Stimulated activated CD4-positive, alpha-beta T cell treated with anti-CD3 and anti-CD28 coated beads, Interleukin-2, amount 100 ng/mL, for 24 hours (primary cell): ENCODE measurements around the gene AXIN1.
A peak's percentile ranks its signal among the peaks of the same experiment; 100 is the strongest.
"Not testable (repeated sequence)": the region's sequence is repeated elsewhere in the genome, so short reads cannot be mapped to it uniquely, and the experiment has no call there.

ENCODE experiments used
- DNase-seq, 2 donors: peaks; one replicate each; pipeline ENCODE4 v3.0.0-alpha.2; 2020

Gene AXIN1

DNA sequence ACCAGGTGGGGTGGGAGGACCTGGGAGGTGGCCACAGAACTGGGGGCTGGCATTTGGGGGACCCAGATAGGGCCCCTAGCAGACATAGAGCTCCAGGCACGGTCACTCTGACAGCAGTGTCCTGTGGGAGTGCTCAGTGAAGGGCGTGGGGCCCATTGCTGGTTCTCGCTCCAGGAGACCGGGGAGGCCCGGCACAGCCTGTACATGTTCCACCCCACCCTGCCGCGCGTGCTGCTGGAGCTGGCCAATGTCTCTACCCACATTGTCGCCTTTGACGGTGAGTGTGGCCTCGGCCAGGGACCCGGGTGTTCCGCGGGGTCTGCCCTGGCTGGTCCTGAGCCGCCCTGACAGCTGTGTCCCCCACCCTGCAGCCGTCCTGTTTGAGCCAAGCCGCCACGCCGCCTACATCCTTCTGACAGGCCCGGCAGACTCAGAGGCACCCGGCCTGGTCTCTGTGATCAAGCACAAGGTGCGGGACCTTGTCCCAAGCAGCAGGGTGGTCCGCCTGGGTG lies 88.0 kb downstream of the AXIN1 start:
- no peak for DNase-seq

- DNase-seq, result no peak
Measured at GRCh38 chr16:263944-264343, 88.6 kb downstream of the AXIN1 start.

- no peak for DNase-seq
Measured at GRCh38 chr16:263182-263774, 89.2 kb downstream of the AXIN1 start.

DNA sequence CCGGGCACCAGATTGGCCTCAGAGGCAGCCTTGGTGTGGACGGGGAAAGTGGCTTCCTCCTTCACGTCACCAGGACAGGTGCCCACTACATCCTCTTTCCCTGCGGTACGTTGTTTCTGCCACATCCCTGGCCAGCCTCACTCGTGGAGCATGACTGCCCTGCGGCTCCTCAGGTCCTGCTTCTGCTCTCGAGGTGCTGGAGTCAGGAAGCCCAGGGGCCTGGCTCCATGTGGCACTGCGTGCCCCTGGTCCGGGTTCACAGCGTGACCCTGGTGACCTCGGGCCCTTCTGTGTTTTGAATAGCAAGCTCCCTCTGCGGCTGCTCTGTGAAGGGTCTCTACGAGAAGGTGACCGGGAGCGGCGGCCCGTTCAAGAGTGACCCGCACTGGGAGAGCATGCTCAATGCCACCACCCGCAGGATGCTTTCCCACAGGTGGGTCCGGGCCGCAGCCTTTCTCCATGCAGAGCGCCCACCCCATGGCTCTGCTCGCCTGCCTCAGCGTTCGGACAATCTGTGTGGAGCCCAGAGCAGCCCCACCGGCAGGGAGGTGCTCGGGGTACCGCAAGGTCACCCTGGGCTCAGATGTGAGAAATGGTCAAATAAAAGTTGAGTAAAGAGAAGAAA lies 90.3 kb downstream of the AXIN1 start:
- no peak for DNase-seq

GRCh38 chr16:261031-261691 lies 91.4 kb downstream of the AXIN1 start:
- no peak for DNase-seq

- DNase-seq, result no peak
Measured at GRCh38 chr16:260326-260725, 92.2 kb downstream of the AXIN1 start.

- DNase-seq, result no peak
Measured at GRCh38 chr16:259814-260253, 92.7 kb downstream of the AXIN1 start.

GRCh38 chr16:259226-259625 lies 93.3 kb downstream of the AXIN1 start:
- DNase-seq, result no peak

DNA sequence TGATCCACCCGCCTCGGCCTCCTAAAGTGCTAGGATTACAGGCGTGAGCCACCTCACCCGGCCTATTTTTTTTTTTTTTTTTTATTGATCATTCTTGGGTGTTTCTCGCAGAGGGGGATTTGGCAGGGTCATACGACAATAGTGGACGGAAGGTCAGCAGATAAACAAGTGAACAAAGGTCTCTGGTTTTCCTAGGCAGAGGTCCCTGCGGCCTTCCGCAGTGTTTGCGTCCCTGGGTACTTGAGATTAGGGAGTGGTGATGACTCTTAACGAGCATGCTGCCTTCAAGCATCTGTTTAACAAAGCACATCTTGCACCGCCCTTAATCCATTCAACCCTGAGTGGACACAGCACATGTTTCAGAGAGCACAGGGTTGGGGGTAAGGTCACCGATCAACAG lies 94.4 kb downstream of the AXIN1 start:
- not testable (repeated sequence) for DNase-seq

GRCh38 chr16:255183-255582 lies 97.3 kb downstream of the AXIN1 start:
- DNase-seq, result no peak

- no peak for DNase-seq
Measured at GRCh38 chr16:254461-254860, 98.1 kb downstream of the AXIN1 start.

GRCh38 chr16:253833-254232 lies 98.7 kb downstream of the AXIN1 start:
- DNase-seq, result no peak

DNA sequence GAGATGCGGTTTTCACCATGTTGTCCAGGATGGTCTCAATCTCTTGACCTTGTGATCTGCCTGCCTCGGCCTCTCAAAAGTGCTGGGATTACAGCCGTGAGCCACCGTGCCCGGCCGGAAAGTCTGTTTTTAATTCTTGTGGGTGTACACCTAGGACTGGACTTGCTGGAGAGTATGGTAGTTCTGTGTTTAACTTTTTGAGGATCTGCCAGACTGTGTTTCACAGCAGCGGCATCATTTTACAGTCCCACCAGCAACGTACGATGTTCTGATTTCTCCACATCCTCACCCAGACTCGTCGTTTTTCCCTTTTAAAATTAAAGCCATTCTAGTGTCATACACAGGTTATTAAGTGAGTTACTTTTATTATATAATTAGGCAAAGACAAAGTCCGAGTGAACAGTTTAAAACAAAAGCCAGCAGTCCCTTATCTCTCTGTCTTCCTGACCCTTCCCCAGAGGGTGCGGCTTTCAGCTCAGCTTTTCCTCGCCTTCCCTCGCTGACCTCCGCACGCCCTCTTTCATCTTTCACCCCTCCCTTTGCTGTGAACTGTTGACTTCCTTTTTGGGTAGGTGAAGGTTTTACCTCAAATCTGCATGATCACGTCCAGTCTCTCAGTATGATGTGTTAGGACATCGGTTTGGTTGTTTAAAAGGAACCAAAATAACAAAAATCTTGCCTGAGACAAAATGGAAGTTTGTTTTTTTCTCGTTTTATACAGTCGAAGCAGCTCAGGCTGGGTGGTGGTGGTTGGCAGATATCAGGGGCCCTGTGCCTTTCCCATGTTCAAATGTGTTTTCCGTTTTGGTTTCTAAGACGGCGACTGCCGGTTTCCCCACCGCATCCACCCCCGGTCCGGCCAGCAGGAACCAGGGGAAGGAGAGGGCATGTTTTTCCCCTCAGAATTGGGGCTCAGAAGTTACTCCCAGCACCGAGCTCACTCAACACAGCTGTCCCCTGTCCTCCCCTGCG lies 99.9 kb downstream of the AXIN1 start:
- DNase-seq, result peak; percentile 30 to 43

DNA sequence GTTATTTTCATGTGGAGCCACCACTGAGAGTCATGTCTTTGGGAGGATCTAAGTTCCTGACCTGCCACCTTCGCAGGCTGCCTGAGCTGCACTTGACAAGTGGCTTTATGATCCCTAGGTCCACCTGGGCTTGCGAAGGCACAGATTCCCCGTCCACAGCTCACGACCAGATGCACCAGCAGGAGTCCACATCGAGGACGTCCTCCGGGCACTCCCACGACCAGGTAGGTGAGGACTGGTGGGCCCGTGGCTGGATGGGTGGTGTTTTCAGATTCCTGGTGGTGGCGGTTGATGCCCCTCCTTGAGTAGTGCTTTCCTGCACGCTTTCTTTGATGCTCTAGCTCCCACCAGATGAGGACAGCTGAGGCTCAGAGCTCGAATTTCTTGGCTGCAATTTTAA lies 103.1 kb downstream of the AXIN1 start:
- DNase-seq, result no peak

DNA sequence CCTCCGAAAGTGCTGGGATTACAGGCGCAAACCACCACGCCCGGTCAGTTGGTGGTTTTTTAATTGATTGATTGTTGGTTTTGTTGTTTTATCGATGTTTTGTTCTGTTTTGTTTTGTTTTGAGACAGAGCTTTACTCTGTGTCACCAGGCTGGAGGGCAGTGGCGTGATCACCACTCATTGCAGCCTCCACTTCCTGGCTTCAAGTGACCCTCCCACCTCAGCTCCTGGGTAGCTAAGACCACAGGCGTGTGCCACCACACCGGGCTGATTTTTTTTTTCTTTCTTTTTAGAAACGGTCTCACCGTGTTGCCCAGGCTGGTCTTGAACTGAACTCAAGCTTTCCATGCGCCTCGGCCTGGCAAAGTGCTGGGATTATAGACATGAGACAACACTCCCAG lies 105.5 kb downstream of the AXIN1 start:
- no peak for DNase-seq

- no peak for DNase-seq
Measured at GRCh38 chr16:245105-245504, 107.4 kb downstream of the AXIN1 start.

- DNase-seq, result no peak
Measured at GRCh38 chr16:243348-243747, 109.2 kb downstream of the AXIN1 start.

DNA sequence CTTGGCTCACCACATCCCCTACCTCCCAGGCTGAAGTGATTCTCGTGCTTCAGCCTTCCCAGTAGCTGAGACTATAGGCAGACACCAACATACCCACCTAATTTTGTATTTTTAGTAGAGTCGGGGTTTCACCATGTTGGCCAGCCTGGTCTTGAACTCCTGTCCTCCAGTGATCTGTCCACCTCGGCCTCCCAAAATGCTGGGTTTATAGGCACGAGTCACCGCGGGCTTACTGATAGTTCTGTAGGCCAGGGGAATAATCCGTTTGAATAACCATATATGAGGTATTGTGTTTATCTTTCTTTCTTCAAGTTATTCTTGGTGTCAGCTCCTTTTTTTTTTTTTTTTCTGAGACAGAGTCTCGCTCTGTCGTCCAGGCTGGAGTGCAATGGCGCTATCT lies 110.2 kb downstream of the AXIN1 start:
- no peak for DNase-seq

GRCh38 chr16:240559-240958 lies 112.0 kb downstream of the AXIN1 start:
- DNase-seq, result no peak

GRCh38 chr16:239948-240277 lies 112.6 kb downstream of the AXIN1 start:
- DNase-seq, result no peak
